ENCODE results near the gene TMEM140.

- TF ChIP-seq CTCF (IDR thresholded peaks at IDR 0.05) (no peak), POLR2A (IDR thresholded peaks at IDR 0.05) (no peak), POLR2AphosphoS5 (IDR thresholded peaks at IDR 0.05) (no peak)
Measured at GRCh38 chr7:135200821-135201331, 53.0 kb downstream of the TMEM140 start.
